ENCODE measurements around the gene FHIT.

The FHIT gene

DNA sequence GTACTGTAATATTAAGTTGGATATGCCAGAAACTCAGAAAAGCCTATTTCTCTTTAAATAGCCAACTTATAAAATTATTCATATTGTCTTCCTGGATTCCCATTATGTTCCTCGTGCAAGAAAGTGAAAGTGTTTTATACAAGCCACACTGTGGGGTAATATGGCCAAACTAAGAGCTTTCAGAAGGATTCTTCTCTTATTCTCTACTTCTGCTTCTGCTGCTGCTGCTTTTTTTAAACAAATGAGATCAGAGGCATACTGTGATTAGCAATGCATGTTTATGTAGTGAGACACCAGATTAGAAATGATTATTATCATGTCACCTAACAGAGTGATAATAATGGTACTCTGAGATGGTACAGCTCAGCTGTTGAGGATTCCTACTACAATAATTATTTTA, 1174.9 kb downstream of the FHIT start:
- no peak overlapping the region for H3K9ac ChIP-seq (ENCODE audit: low read length)
- no peaks in the 10 kb centered on the region for H3K27me3 ChIP-seq (ENCODE audit: control insufficient read depth, insufficient read depth, low read length)
- H3K27ac ChIP-seq (ENCODE audit: low read depth, low read length): no peak overlapping the region
- peak overlapping the region; percentile 9 for H3K4me3 ChIP-seq (ENCODE audit: low read length)
- H3K36me3 ChIP-seq (ENCODE audit: control insufficient read depth, insufficient read depth, low read length): no peaks in the 10 kb centered on the region
- H3K4me1 ChIP-seq (ENCODE audit: control insufficient read depth, insufficient read depth, low read length): no peaks in the 10 kb centered on the region

DNA sequence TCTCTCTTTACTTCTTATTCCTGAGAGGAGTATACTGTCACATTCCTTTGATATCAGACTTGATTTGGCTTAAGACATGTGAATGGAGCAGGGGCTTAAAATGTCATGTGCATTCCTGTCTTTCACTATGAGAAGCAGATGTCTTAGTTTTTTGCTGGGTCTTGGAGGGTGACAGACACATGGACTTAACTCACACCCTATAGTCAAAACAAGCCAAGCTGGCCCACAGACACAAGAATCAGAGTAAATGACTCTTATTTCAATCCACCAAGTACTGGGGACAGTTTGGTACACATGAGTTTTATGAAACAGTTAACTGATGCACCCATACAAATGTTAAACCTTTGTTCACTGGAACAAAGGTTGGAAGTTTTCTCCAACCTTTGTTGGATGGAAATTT, 1177.3 kb downstream of the FHIT start:
- Histone ChIP-seq H3K36me3 (ENCODE audit: control insufficient read depth, insufficient read depth, low read length) (no peaks in the 10 kb centered on the region), H3K4me3 (ENCODE audit: low read length) (no peak overlapping the region), H3K27ac (ENCODE audit: low read depth, low read length) (no peak overlapping the region), H3K4me1 (ENCODE audit: control insufficient read depth, insufficient read depth, low read length) (no peaks in the 10 kb centered on the region), H3K9ac (ENCODE audit: low read length) (no peak overlapping the region), H3K27me3 (ENCODE audit: control insufficient read depth, insufficient read depth, low read length) (no peaks in the 10 kb centered on the region)

DNA sequence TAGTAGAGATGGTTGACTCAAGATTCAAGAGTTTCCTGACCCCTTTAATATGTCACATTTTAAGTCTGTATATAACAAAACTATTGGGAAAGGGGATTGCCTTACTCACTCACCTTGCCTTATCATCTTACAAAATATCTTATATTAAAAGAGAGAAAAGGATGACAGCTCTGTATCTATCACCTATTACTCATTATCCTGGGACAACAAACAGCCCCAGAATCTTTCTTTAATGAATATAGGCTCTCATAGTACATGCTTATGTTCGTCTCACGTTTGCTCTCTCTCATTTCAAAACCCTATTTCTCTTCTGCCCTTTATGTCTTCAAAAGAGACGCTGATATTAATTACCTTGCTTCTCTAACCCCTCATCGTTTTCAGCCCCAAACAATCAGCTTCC, 1178.0 kb downstream of the FHIT start:
- Histone ChIP-seq H3K4me1 (ENCODE audit: control insufficient read depth, insufficient read depth, low read length) (no peaks in the 10 kb centered on the region), H3K9ac (ENCODE audit: low read length) (no peak overlapping the region), H3K36me3 (ENCODE audit: control insufficient read depth, insufficient read depth, low read length) (no peaks in the 10 kb centered on the region)

DNA sequence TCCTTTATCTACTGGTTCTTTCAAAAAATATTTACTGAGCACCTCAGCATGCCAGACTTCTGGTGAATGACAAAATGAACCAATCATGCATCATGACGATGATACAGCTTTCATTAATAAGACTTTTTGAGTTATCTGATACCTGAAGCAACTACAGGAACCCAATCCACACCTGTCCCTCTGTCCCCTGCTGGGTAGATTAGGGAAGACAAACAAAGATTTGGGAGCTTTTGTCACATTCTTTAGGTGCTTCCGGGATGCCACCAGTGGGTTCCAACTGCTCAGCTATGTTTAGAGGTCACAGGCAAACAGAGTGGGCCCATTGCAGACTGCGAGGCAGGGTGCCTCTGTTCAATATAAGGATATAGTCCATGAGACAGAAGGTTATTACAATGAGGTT, 1180.9 kb downstream of the FHIT start:
- H3K27me3 ChIP-seq (ENCODE audit: control insufficient read depth, insufficient read depth, low read length): no peaks in the 10 kb centered on the region
- no peak overlapping the region for H3K4me3 ChIP-seq (ENCODE audit: low read length)
- H3K4me1 ChIP-seq (ENCODE audit: control insufficient read depth, insufficient read depth, low read length): no peaks in the 10 kb centered on the region
- no peaks in the 10 kb centered on the region for H3K36me3 ChIP-seq (ENCODE audit: control insufficient read depth, insufficient read depth, low read length)
- no peak overlapping the region for H3K27ac ChIP-seq (ENCODE audit: low read depth, low read length)
- no peak overlapping the region for H3K9ac ChIP-seq (ENCODE audit: low read length)

More for the DNA sequence above, 1178.0 kb downstream of the FHIT start:
- Histone ChIP-seq H3K27me3 (ENCODE audit: control insufficient read depth, insufficient read depth, low read length) (no peaks in the 10 kb centered on the region), H3K4me3 (ENCODE audit: low read length) (no peak overlapping the region), H3K27ac (ENCODE audit: low read depth, low read length) (no peak overlapping the region)

DNA sequence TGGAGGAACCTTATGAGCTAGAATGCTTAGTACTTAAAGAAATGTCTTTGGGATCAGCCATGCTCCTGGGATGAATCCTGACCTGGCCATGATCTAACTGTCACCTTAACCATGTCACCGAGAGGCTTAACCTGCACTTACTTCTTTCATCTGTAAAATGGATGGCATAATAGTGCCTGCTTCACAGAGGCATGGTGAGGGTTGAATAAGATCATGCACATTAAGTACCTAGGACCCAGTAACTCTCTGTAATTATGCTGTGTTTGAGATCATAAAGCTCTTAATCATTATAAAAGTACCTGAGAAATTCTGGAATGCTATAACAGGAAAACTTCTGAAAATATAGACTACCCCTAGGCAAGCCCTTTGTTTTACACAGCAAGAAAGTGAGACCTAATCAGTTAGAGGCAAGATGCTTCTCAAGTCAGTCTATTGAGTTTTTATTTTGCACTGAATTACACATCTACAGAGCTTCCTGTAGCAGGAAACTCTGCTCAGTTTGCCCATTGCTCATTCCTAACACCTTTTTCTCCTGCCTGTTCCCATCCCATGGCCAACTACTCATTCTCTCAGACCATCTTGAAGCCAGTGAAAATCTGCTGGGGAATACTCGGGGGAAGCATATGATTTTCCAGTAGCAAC, 1185.9 kb downstream of the FHIT start:
- Histone ChIP-seq H3K27ac (ENCODE audit: low read depth, low read length) (no peak overlapping the region), H3K36me3 (ENCODE audit: control insufficient read depth, insufficient read depth, low read length) (no peaks in the 10 kb centered on the region), H3K4me3 (ENCODE audit: low read length) (no peak overlapping the region), H3K4me1 (ENCODE audit: control insufficient read depth, insufficient read depth, low read length) (no peaks in the 10 kb centered on the region), H3K9ac (ENCODE audit: low read length) (no peak overlapping the region), H3K27me3 (ENCODE audit: control insufficient read depth, insufficient read depth, low read length) (no peaks in the 10 kb centered on the region)

DNA sequence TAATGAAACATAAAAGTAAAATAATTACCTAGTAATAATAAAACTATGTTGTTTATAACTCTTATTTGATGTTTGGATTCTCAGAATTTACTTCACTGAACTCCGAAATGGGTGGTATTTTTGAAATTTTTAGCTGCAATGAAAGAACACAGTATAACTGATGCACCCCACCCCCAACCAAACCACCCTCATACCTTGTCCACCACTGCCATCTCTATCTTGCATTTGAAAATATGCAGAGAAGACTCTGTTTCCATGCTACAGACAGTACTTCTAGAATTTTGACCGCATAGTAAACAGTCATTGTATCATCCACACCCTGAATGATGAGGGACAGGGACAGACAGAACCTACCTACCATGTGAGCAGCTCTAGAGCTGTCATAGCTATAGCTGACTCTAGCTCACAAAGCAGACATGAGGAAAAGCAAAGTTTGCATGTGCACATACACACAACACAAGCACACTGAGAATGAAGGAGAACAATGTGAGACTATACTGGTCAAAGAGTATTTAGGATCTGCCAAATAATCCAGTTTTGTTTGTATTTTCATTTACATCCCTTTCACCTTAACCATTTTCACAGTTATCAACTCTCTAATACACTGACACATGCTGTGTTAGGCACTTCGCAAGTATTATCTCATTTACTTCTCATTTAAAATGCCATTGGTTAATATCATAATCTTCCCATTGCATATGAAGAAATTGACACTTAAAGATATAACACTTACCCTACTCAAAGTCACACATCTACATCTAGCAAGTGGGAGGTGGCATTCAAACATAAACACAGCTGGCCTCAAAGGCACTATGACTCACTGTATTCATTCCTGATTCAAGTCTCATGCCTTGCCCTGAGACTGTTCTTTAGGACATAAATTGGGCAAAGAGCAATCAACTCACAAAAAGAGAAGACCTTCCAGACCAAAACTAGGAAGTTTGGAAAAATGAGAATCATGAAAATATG, 1186.8 kb downstream of the FHIT start:
- H3K36me3 ChIP-seq (ENCODE audit: control insufficient read depth, insufficient read depth, low read length): no peaks in the 10 kb centered on the region
- H3K9ac ChIP-seq (ENCODE audit: low read length): no peak overlapping the region
- no peaks in the 10 kb centered on the region for H3K27me3 ChIP-seq (ENCODE audit: control insufficient read depth, insufficient read depth, low read length)
- no peaks in the 10 kb centered on the region for H3K4me1 ChIP-seq (ENCODE audit: control insufficient read depth, insufficient read depth, low read length)
- H3K4me3 ChIP-seq (ENCODE audit: low read length): no peak overlapping the region
- H3K27ac ChIP-seq (ENCODE audit: low read depth, low read length): no peak overlapping the region

DNA sequence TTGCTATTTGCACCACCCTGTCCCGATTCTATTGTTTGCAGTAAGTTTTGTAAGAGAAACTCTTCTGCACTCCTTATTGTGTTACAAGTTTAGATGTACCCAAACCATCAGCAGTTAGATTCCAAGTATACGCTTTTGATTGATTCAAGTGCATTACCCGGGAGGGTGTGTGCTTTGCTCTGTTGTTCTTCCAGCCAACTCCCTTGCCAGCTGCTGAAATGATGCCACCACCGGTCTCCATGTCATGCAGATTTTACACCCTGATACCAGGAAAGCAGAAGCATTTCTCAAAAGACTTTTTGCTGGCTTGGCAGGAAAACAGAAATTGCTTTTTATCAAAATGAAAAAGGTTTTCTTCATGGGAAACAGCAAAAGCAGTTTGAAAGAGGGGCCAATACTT, 1194.8 kb downstream of the FHIT start:
- Histone ChIP-seq H3K36me3 (ENCODE audit: control insufficient read depth, insufficient read depth, low read length) (no peaks in the 10 kb centered on the region), H3K9ac (ENCODE audit: low read length) (no peak overlapping the region), H3K27me3 (ENCODE audit: control insufficient read depth, insufficient read depth, low read length) (no peaks in the 10 kb centered on the region), H3K4me1 (ENCODE audit: control insufficient read depth, insufficient read depth, low read length) (no peaks in the 10 kb centered on the region), H3K27ac (ENCODE audit: low read depth, low read length) (no peak overlapping the region), H3K4me3 (ENCODE audit: low read length) (no peak overlapping the region)

DNA sequence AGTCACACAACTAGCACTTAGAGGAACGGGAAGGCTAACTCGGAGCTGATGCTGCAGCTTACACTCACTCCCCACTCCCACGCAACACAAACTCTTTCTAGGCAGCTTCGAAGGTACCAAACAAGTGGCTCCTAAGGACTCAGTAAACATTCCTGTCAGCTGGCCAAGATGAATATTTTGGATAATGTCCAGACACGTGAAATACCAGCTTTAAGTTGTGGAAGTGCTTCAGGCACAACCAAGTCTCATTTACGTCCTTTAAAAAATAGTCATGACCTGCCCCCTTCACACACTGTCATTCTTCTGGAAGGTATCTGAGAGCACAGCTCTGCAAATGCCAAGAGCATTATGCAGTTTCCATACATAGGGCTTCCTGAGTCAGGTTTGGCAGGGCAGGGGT, 1195.5 kb downstream of the FHIT start:
- no peaks in the 10 kb centered on the region for H3K27me3 ChIP-seq (ENCODE audit: control insufficient read depth, insufficient read depth, low read length)
- no peaks in the 10 kb centered on the region for H3K4me1 ChIP-seq (ENCODE audit: control insufficient read depth, insufficient read depth, low read length)
- H3K9ac ChIP-seq (ENCODE audit: low read length): no peak overlapping the region
- H3K4me3 ChIP-seq (ENCODE audit: low read length): no peak overlapping the region
- no peak overlapping the region for H3K27ac ChIP-seq (ENCODE audit: low read depth, low read length)
- H3K36me3 ChIP-seq (ENCODE audit: control insufficient read depth, insufficient read depth, low read length): no peaks in the 10 kb centered on the region

DNA sequence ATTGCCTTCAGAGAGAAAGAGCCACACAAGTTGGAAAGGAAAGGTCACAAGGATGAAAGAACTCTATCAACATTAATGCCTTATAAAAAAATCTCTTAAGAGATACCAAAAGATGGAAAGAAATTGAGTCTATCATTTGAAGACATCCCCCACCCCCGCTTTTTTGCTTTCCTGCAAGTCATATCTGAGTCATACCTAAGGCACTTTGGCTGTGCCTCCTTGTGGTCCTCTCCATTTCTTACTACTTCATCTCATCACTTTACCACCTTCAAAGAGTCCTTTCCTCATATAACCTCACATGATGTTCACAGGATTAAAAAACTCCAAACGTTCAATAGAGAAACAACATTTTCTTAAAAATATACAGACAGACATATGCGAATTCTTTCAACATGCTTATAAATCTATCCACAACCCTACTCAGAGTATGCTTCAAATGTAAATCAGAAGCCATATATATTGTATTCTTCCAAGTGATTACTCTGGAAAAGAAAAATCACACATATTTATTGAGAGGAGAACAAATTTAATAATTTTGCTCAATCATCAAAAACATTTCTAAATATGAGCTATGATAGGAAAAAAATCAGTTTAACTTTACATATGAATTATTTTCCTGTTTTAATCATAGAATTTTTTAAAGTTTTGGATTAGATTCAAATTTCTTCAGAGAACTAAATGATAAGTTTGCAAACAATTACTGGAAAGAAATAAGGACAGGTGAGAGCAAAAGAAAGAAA, 1197.6 kb downstream of the FHIT start:
- Histone ChIP-seq H3K4me1 (ENCODE audit: control insufficient read depth, insufficient read depth, low read length) (no peaks in the 10 kb centered on the region), H3K27ac (ENCODE audit: low read depth, low read length) (no peak overlapping the region), H3K36me3 (ENCODE audit: control insufficient read depth, insufficient read depth, low read length) (no peaks in the 10 kb centered on the region), H3K4me3 (ENCODE audit: low read length) (no peak overlapping the region), H3K27me3 (ENCODE audit: control insufficient read depth, insufficient read depth, low read length) (no peaks in the 10 kb centered on the region), H3K9ac (ENCODE audit: low read length) (no peak overlapping the region)

DNA sequence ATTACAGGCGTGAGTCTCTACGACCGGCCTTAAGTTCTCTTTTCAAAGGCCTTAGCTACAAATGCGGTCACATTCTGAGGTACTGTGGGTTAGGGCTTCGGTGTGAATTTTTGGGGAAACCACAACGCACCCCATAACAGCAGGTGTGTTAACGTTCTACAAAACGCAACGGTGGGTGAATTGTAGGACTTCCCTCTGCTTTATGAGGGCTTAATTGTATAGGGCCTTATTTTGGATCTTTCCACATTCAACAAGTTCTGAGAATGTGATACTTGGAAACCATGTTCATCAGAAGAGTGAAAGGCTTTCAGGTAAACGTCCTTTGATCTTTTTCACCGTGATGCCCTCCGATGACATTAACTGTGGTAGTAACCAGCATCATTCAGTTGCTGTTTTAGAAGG, 1202.8 kb downstream of the FHIT start:
- no peak overlapping the region for H3K27ac ChIP-seq (ENCODE audit: low read depth, low read length)

DNA sequence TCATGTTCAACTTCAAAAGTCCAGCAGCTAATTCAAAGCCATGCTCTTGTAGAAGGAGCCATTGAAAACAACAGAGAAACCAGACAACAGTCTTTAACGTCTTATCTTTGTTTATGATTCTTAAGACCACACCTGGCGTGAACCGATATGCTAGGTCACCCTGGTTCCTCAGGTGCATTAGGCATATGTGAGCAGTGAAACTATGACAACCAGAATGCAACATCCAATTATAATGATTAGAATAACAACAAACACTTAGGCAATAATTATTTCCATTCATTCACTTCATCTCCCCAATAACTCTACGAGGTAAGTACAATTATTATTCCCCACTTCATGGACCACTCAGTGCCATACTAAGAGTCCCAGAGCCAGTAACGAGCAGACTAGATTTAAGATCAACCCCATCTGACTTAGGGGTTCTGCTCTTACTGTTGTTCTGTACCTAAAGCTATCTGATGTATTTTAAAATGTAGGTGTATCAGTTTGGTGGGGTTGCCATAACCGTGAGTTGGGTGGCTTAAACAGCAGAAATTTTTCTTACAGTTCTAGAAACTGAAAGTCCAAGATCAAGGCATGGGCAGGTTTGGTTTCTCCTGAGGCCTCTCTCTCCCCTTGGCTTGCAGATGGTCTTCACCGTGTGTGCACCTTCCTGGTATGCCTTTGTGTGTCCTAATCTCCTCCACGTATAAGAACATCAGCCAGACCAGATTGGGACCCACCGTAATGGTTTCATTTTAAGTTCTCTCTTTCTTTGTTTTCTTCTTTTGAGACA, 1203.6 kb downstream of the FHIT start:
- Histone ChIP-seq H3K9ac (ENCODE audit: low read length) (no peak overlapping the region), H3K27ac (ENCODE audit: low read depth, low read length) (no peak overlapping the region), H3K27me3 (ENCODE audit: control insufficient read depth, insufficient read depth, low read length) (no peaks in the 10 kb centered on the region), H3K4me1 (ENCODE audit: control insufficient read depth, insufficient read depth, low read length) (no peaks in the 10 kb centered on the region), H3K36me3 (ENCODE audit: control insufficient read depth, insufficient read depth, low read length) (no peaks in the 10 kb centered on the region), H3K4me3 (ENCODE audit: low read length) (no peak overlapping the region)

More for the DNA sequence above, 1202.8 kb downstream of the FHIT start:
- Histone ChIP-seq H3K4me1 (ENCODE audit: control insufficient read depth, insufficient read depth, low read length) (no peaks in the 10 kb centered on the region), H3K27me3 (ENCODE audit: control insufficient read depth, insufficient read depth, low read length) (no peaks in the 10 kb centered on the region), H3K36me3 (ENCODE audit: control insufficient read depth, insufficient read depth, low read length) (no peaks in the 10 kb centered on the region), H3K9ac (ENCODE audit: low read length) (no peak overlapping the region), H3K4me3 (ENCODE audit: low read length) (no peak overlapping the region)

DNA sequence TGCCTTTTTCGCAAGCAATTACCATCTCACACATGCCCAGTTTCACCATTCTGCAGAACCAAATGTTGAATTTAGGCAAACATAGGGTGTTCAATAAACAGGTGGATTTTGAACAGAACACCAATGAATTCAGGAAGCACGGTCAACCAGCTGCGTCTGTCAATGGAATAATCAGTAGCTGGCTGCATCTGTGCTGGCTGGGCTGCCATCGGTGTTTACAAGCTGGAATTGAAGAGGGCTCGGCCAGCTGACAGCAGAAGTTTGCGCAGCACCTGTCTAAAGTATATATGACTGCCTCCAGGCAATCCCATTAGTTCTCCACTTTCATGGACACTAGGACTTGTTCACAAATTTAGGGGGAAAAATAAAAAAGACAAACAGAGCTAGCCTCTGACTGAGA, 1205.0 kb downstream of the FHIT start:
- Histone ChIP-seq H3K9ac (ENCODE audit: low read length) (no peak overlapping the region), H3K4me1 (ENCODE audit: control insufficient read depth, insufficient read depth, low read length) (no peaks in the 10 kb centered on the region), H3K4me3 (ENCODE audit: low read length) (no peak overlapping the region), H3K36me3 (ENCODE audit: control insufficient read depth, insufficient read depth, low read length) (no peaks in the 10 kb centered on the region), H3K27ac (ENCODE audit: low read depth, low read length) (no peak overlapping the region), H3K27me3 (ENCODE audit: control insufficient read depth, insufficient read depth, low read length) (no peaks in the 10 kb centered on the region)

Data from rectal smooth muscle tissue (tissue), 1 donor.